Activated CD8-positive, alpha-beta memory T cell treated with anti-CD3 and anti-CD28 coated beads, Interleukin-2, amount 50 U/mL, for 24 hours (primary cell): ENCODE data around the gene CLEC17A.
A peak's percentile ranks its signal among the peaks of the same experiment; 100 is the strongest.
"Not testable (repeated sequence)": the region's sequence is repeated elsewhere in the genome, so short reads cannot be mapped to it uniquely, and the experiment has no call there.

ENCODE experiments used
- DNase-seq: peaks from one replicate; pipeline ENCODE4 v3.0.0-alpha.2; 2020; ENCODE audit errors: extremely low read depth

The CLEC17A gene

DNA sequence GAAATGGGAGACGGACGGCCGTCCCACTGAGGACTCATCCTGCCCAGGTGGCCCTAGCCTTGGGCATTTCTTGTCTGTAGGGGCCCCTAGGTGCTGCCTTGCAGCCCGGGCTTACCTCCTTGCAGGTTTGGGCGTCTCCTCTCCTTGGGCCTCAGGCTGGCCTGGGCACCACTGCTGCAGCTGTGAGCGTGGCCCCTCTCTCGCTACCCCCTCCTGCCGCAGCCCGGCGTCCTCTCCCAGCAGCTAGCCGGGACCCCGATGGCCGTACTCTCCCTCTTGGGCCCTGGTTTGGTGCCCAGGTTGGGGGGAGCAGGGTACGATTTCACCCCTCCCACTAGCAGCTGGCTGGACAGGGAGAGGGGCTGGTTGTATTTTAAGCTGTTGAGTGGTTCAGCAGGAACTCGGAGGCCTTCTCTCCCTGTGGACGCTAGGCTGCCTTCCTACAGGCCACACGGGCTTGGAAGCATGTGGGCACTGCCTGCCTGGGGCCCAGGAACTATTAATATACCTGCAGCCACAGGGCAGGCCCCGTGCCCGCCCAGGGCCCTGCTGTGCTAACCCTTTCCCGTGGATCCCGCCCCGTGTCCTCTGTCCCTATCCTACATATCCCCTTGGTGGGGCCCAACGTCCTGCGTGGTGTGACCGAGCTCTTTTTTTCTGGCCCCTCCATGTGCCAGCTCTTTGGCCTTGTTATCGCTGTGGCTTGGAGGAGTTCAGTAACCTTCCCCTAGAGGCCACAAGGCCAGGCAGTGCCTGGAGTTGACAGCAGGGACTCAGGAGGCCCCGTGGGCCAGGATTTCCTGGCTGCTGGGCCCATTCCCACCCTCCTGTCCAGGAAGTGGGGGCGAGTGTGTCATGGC is 22.7 kb upstream of the CLEC17A start:
- no peak for DNase-seq

DNA sequence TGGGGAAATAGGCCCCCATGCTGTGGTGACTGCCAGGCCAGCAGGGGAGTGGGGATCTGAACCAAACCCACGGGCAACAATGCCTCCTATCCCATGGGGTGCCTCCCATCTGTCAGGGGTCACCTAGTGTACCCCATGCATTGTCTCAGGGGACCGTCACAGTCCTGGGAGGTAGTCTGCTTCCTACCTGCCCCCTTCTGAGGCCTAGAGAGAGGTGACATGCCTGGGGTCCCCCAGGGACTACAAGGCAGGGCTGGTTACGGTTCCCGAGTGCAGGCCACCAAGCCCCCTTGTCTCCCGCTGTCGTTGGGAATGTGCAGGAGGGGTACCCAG is 22.1 kb upstream of the CLEC17A start:
- no peak for DNase-seq

DNA sequence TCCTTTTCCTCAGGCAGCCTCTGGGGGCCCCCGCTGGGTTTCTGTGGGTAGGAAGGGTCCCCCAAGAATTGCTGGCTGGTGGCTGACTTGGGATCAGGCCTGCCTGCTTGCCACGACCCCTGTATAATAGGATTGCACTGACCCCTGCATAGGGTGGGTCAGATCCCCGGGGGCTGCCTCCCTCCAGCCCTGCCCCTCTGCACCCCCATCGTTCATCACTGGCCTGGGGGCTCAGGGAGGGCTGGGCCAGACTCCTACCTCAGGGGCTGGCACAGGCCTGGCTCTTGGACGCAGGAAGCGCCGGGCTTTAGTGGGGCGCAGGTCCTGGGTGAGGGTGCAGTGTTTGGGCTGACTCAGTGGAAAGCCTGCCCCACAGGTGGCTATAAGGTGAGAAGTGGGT is 21.6 kb upstream of the CLEC17A start:
- no peak for DNase-seq

DNA sequence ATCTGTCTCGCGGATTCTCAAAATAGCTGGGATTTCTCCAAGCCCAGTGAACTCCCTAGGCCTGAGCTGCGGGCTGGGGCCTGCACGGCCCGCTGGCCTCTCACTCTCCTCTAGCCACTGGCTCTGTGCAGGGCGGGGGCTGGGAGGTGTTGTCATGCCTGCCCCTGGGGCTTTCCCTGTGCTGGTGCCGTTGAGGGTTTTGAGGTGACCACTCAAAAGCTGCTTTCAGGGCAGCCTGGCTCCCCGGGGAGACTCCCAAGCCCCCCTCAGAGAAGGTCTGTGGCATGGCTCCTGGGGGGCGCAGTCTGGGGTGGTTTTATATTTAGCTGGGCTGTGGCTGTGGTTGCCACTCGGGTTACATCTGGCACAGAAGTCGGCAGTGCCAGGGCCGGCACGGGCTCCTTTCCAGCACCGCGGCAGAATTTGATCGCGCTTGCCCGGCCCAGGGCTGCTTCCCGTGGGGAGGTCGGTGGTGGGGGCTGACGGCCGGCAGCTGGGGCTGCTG is 21.0 kb upstream of the CLEC17A start:
- no peak for DNase-seq

DNA sequence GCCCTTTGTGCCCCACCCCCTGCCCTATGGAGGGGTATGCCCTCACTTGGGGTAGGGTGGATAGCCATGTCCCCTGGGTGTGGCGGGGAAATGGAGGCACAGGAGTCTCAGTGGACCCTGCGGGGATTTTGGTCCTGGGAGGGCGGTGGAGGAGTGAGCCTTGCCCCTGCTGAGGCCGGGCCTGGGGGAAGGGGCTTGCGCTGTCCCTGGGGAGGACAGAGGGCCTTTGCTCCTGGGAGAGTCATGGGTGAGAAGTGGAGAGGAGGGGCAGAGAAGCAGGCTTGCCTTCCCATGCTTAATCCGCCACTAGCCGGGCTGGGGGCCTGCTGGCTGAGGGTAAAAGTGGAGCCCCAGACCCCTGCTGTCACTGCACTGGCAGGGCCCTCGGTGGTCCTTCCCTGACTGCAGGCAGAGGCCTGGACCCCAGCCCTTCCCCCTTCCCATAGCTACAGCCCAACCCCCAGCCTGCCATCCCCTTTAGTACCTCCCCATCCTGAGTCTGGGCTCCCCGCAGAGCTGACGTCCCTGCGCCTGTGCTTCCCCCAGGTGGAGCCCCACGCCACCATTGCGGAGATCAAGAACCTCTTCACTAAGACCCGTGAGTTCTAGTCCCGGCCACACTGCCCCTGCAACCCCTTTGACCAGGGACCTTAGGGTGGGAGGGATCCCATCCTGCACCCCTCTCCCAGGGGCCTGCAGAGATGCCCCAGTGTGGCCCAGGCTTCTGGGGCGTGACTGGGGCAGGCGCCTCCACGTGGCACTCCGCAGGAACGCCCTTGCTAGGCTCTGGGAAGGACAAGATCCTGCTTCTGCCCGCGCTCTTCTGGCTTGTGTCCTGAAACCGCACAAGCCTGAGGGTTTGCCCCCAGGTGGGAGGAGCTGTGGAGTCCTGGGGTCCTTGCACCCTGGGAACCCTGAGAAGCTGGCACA is 20.0 kb upstream of the CLEC17A start:
- no peak for DNase-seq

DNA sequence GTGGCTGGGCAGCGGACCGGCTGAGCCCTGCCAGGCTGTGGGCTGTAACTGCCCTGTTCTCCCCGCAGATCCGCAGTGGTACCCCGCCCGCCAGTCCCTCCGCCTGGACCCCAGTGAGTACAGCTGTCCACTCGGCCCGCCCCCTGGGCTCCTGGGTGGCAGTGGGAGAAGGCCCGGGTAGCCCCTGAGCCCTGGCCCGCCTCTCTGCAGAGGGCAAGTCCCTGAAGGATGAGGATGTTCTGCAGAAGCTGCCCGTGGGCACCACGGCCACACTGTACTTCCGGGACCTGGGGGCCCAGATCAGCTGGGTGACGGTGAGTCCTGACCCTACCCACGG is 19.3 kb upstream of the CLEC17A start:
- no peak for DNase-seq

DNA sequence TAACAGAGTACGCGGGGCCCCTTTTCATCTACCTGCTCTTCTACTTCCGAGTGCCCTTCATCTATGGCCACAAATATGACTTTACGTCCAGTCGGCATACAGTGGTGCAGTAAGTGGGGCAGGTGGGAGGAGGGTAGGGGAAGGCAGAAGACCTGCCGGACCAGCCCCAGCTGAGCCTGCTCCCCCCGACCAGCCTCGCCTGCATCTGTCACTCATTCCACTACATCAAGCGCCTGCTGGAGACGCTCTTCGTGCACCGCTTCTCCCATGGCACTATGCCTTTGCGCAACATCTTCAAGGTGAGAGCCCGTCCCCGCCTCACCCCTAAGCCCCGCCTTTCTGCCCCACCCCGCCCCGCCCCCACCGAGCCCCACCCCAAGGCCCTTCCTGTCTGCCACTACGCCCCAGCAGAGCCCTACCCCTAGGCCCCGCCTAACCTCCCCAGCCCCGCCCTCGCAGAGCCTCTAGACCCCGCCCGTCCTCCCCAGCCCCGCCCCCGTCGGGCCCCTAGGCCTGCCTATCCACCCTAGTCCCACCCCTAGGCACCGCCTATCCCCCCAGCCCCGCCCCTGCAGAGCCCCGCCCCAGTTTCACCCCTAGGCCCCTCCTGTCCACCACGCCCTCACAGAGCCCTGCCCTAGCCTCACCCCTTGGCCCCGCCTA is 18.8 kb upstream of the CLEC17A start:
- no peak for DNase-seq

DNA sequence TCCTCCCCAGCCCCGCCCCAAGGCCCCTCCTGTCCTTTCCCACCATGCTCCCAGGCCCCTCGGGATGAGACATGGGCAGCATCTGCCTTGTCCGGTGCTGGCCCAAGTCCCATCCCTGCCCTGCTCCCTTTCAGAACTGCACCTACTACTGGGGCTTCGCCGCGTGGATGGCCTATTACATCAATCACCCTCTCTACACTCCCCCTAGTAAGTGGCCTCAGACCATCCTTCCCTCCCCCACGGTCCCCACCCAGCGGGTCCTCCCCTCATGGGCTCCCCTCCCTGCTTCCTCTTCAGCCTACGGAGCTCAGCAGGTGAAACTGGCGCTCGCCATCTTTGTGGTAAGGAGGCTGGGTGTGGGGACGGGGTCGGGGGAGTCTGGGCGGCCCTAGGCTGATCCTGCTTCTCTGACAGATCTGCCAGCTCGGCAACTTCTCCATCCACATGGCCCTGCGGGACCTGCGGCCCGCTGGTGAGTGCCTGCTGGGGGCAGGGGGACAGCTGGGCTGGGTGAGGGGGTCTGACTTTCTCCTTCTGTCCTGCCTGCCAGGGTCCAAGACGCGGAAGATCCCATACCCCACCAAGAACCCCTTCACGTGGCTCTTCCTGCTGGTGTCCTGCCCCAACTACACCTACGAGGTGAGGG is 18.1 kb upstream of the CLEC17A start:
- not testable (repeated sequence) for DNase-seq

DNA sequence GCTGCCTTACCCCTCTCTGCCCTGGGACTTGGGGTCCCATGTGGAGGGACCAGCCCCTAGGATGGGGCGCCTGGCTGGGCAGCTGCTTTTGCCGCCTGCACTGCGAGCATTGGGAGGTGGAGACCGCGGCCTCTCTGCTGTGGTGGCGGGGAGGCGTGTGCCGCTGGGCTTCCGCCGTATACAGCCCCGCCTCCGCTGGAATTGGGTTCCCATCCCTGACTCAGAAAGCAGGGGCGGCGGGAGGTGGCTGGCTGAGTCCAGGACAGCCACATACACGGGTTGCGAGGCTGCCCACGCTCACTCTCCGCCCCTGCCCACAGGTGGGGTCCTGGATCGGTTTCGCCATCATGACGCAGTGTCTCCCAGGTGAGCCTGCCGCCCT is 17.6 kb upstream of the CLEC17A start:
- DNase-seq = no peak

DNA sequence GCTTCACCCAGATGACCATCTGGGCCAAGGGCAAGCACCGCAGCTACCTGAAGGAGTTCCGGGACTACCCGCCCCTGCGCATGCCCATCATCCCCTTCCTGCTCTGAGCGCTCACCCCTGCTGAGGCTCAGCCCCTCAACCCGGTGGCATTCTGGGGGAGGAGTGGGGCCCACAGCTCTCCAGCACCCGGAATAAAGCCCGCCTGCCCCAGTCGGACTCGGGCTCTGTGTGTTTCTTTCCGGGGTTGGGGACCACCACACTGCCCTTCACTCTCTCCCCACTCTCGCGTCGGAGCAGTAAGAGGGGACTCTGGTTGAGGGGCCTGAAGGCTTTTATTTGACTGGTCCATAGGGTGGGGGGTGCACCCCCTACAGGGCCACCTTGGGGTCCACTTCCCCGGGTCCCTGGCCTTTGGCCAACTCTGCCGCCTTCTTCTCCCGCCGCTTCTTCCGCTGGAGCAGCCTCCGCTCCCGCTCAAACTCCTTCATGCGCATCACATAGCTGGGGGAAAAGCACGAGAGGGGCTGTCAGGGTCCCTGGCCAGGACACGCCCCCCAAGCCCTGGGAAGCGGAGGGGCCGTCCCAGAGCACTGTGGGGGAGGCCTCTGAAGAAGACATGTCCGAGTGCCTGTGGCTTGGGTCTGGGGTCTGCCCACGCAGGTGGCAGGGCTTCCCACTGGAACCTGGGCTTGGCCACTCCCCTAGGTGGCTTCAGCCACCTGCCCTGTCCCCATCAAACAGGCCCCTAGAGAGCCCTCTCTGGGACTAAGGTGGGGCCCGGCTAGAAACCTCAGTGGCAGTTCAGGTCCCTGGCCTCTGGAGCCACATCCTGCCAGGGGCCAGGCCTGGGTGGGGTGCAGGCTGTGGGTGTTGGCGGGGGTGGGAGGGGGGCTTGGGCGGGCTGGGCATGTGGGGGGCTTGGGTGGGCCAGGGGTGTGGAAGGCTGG is 16.8 kb upstream of the CLEC17A start:
- DNase-seq = no peak

DNA sequence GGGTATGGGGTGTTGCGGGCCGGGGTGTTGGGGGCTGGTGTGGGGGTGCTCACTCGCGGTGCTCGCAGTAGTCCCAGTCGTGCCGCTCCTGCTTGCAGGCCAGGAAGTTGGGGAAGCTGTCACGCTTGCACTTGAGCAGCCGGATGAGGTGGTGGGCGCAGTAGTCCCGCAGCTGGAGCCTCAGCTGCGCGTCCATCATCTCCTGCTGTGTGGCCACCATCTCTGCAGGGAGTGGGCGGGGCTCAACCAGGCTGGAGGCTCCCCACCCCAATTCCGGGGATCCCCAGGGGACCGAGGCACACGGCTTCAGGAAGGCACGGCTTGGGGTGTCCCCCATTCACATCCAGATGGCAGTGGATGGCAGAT is 16.2 kb upstream of the CLEC17A start:
- DNase-seq = no peak

DNA sequence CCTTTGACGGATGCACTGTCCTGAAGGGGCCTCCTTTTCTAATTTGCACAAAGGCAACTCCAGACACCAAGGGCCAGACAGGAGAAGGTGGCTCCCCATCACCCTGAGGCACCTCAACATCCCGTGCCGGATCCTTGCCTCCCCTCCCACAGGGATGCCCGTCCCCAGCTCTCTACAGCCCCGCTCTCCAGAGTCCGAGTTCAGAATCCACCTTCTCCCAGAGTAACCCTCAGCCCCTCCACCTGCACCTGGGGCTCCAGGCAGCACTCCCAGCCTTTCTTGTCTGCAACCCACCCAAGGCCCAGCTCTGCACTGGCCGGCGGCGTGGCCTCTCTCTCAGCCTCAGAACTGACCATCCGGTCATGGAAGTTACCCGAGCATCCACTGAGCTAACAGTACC is 15.8 kb upstream of the CLEC17A start:
- no peak for DNase-seq

DNA sequence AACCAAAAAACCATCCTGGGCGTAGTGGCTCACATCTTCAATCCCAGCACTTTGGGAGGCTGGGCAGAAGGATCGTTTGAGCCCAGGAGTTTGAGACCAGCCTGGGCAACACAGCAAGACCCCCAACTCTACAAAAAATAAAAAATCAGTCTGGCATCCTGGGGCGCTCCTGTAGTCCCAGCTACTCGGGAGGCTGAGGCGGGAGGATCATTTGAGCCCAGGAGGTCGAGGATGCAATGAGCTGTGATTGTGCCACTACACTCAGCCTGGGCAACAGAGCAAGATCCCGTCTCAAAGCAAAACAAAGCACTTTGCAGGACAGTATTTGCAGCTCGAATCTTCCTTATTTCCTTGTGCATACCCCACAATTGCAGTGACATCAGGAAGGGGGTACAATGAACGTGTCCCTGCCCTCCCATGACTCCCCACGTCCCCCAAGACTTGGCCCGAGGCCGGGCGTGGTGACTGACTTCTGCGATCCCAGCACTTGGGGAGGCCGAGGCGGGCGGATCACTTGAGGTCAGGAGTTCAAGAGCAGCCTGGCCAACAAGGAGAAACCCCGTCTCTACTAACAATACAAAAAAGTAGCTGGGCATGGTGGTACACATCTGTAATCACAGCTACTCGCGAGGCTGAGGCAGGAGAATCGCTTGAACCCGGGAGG is 11.9 kb upstream of the CLEC17A start:
- DNase-seq = no peak

DNA sequence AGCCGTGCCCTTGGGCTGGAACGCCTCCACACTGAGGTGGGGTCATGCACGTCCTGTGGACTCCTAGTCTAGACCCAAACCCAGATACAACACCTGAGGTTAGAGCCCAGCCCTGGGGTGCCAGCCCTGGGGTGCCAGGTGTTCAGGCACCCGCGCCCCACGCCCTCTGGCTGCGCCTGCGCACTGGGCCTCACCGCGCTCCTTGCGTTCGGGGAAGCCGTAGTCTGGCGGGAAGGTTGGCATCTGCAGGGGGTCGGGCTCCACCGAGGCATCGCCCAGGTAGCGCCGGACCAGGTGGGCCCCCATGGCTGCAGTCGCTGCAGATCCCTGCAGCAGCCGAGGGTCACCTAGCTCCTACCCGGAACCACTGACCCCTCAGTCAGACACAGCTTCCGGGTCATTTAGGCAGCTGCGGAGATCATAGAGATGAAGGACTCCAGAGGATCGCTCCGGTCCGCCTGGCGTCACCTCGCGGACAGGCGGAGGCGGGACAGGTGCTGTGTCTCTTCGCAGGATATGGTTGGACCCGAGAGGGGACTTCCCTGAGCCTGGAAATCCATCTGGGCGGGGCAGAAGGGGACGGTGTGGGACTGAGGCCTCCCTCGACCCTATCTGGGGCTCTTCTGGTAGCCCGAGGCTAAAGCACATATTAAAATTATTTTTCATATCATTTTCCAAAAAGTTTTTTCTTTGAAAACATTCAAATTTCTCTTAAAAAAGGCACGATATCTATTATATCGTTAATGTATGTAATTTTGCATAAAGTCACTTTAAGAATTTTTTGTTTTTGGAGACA is 11.0 kb upstream of the CLEC17A start, which contains the start of gene NDUFB7:
Gene NDUFB7 (minus strand): TSS at position 372 of the 796 bp plus-strand sequence. CDS start 66 bp downstream, at position 306.
- peak; percentile 81 for DNase-seq

DNA sequence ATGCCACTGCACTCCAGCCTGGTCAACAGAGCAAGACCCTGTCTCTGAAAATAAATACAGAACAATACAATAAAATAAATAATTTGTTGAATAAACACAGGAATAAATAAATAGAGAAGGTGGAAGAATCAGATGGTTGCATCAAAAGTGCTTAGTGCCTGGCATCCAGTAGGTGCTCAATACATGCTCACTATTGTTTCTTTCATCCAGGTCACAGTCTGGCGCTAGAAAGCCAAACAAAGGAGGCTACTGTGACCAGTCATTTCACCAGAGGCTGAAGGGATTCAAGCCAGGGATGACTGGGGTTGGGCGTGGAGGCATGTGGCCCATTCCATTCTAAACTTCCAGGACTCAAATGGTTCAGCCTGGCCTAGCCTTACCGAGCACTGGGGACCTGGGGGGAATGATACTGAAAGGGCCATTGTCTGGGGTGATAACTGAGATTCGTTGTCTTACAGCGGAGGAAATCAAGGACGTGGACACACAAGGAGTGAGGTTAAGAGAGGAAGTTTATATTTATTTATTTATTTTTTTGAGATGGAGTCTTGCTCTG is 7.4 kb upstream of the CLEC17A start:
- no peak for DNase-seq

DNA sequence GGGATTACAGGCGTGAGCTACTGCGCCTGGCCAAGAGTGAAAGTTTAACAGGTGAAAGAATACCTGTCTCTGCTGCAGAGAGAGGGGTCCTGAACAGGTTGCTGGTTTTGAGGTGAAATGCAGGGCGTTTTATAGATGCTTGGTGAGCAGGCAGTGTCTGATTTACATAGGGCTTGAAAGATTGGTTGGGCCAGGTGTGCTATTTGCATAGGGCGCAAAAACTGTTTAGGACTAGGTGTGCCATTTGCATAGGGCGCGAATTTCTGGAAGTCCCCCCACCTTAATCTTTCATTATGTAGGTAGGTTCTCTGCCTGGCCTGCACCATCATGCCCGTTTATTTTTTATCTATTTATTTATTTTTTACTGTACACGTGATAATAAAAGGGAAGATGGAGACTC is 6.5 kb upstream of the CLEC17A start:
- no peak for DNase-seq

DNA sequence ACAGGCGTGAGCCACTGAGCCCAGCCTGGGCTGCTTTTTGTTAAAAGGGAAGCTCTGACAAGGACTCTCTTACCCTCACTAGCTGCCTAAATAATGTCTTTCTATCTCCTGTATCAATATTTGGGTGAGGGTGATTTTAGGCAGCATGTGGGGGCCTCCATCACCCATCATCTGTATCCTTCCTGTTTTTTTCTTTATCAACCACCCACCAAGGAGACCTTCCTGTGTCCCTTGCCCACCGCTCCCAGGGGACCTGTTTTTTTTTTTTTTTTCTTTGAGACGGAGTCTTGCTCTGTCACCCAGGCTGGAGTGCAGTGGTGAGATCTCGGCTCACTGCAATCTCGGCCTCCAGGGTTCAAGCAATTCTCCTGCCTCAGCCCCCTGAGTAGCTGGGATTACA is 5.6 kb upstream of the CLEC17A start:
- DNase-seq = no peak

DNA sequence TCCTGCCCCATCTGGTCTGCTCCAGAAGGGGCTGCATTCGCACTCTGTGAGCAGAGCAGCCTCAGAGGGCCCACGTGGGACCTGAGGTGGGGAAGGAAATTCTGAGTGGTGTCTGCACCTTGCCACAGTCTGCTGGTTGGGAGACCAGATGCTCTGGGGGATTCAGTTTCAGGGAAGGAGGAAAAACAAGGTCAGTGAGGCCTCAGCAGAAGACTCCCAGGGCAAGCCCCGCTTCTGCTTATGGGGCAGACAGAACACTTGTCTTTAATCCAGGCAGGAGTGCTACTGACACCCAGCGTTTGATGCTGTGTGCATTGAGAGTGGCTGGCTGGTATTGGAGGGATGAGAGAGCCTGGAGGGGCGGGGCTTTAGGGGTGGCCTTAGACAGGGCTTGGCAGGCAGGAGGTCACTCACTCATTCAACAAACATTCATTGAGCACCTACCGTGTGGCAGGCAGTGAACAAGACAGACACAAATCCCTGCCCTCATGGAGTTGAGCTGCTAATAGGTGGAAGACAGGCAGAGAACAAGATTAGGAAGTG is 4.9 kb upstream of the CLEC17A start:
- no peak for DNase-seq
